Liver (tissue), 9 donors: ENCODE results near the gene EIF4E3. TPM values are rescaled to one million over a fixed set of nuclear protein-coding genes. Genes with fewer than 3 reads are reported as not detected.

Source experiments
- DNase-seq: peaks from one replicate; pipeline ENCODE4 v3.0.0-alpha.2; 2017; ENCODE audit warnings: low spot score
- H3K27ac ChIP-seq, 2 donors: one replicate each; pipeline ENCODE4 v1.7.0; 2013; ENCODE audit warnings: inconsistent platforms in 2 of 2, low read length in 2 of 2, control low read depth in 1 of 2, low read depth in 1 of 2, mild to moderate bottlenecking in 1 of 2
- H3K27me3 ChIP-seq, 4 donors: one replicate each; pipeline versions ENCODE4 v1.6.1 to v1.7.0; 2013; ENCODE audit warnings: low read length in 3 of 4, inconsistent platforms in 1 of 4, mild to moderate bottlenecking in 1 of 4, moderate library complexity in 1 of 4; ENCODE audit not compliant: control insufficient read depth in 4 of 4, insufficient read depth in 4 of 4
- H3K36me3 ChIP-seq, 4 donors: one replicate each; pipeline versions ENCODE4 v1.6.1 to v1.7.0; 2013; ENCODE audit warnings: low read length in 3 of 4, mild to moderate bottlenecking in 3 of 4, low read depth in 1 of 4, moderate library complexity in 1 of 4; ENCODE audit not compliant: control insufficient read depth in 4 of 4, insufficient read depth in 3 of 4
- H3K4me1 ChIP-seq, 4 donors: one replicate each; pipeline versions ENCODE4 v1.6.1 to v1.7.0; 2013; ENCODE audit warnings: low read length in 3 of 4, mild to moderate bottlenecking in 3 of 4, moderate library complexity in 1 of 4; ENCODE audit not compliant: control insufficient read depth in 4 of 4, insufficient read depth in 4 of 4
- H3K4me3 ChIP-seq, 3 donors: one replicate each; pipeline versions ENCODE4 v1.6.1 to v1.7.0; 2013; ENCODE audit warnings: low read length in 3 of 3, control low read depth in 1 of 3, low read depth in 1 of 3, mild to moderate bottlenecking in 1 of 3
- H3K9ac ChIP-seq, 2 donors: one replicate each; pipeline ENCODE4 v1.7.0; 2013; ENCODE audit warnings: low read length in 2 of 2, mild to moderate bottlenecking in 2 of 2, moderate library complexity in 2 of 2, control low read depth in 1 of 2, low read depth in 1 of 2
- H3K9me3 ChIP-seq, 4 donors: one replicate each; pipeline versions ENCODE4 v1.6.1 to v1.7.0; 2013; ENCODE audit warnings: low read length in 3 of 4; ENCODE audit not compliant: control insufficient read depth in 4 of 4
- ATF3 ChIP-seq: IDR thresholded peaks from 2 replicates; pipeline ENCODE4 v1.6.1; 2016; ENCODE audit warnings: antibody characterized with exemption
- CTCF ChIP-seq: fragments of 150-350 bp; IDR thresholded peaks from 2 replicates; pipeline ENCODE4 v1.5.1; 2017; ENCODE audit warnings: improper control_type of control experiment, low read depth, low read length; ENCODE audit not compliant: missing input control
- EGR1 ChIP-seq, 2 donors: IDR thresholded peaks; 2 replicates each; pipeline ENCODE4 v1.6.1; 2016 to 2018; ENCODE audit warnings: antibody characterized with exemption in 2 of 2, low read depth in 2 of 2
- FOXA1 ChIP-seq: IDR thresholded peaks from 2 replicates; pipeline ENCODE4 v1.6.1; 2016; ENCODE audit warnings: antibody characterized with exemption
- FOXA2 ChIP-seq: IDR thresholded peaks from 2 replicates; pipeline ENCODE4 v1.6.1; 2016; ENCODE audit warnings: antibody characterized with exemption
- GABPA ChIP-seq, 2 donors: IDR thresholded peaks in 1 of 2; conservative IDR thresholded peaks in 1 of 2; 2 replicates each; pipeline ENCODE4 v1.6.1; 2016; ENCODE audit warnings: antibody characterized with exemption in 2 of 2, mild to moderate bottlenecking in 1 of 2, moderate library complexity in 1 of 2
- HNF4A ChIP-seq, 2 donors: conservative IDR thresholded peaks; 2 replicates each; pipeline ENCODE4 v1.6.1; 2016; ENCODE audit warnings: antibody characterized with exemption in 2 of 2, mild to moderate bottlenecking in 2 of 2
- HNF4G ChIP-seq: IDR thresholded peaks from 2 replicates; pipeline ENCODE4 v1.6.1; 2016; ENCODE audit warnings: antibody characterized with exemption
- JUND ChIP-seq, 2 donors: IDR thresholded peaks; 2 replicates each; pipeline ENCODE4 v1.6.1; 2016; ENCODE audit warnings: antibody characterized with exemption in 2 of 2
- MAX ChIP-seq: IDR thresholded peaks from 2 replicates; pipeline ENCODE4 v1.6.1; 2016; ENCODE audit warnings: antibody characterized with exemption
- NR2F2 ChIP-seq: IDR thresholded peaks from 2 replicates; pipeline ENCODE4 v1.6.1; 2016; ENCODE audit warnings: antibody characterized with exemption
- RAD21 ChIP-seq, 2 donors: IDR thresholded peaks; 2 replicates each; pipeline ENCODE4 v1.6.1; 2016; ENCODE audit warnings: antibody characterized with exemption in 2 of 2, mild to moderate bottlenecking in 2 of 2
- REST ChIP-seq: IDR thresholded peaks from 2 replicates; pipeline ENCODE4 v1.6.1; 2016; ENCODE audit warnings: antibody characterized with exemption, mild to moderate bottlenecking
- RXRA ChIP-seq, 2 donors: IDR thresholded peaks; 2 replicates each; pipeline ENCODE4 v1.6.1; 2017 to 2018; ENCODE audit warnings: antibody characterized with exemption in 2 of 2, mild to moderate bottlenecking in 1 of 2
- SP1 ChIP-seq: IDR thresholded peaks from 2 replicates; pipeline ENCODE4 v1.6.1; 2018; ENCODE audit warnings: antibody characterized with exemption, mild to moderate bottlenecking
- TAF1 ChIP-seq: conservative IDR thresholded peaks from 2 replicates; pipeline ENCODE4 v1.6.1; 2016; ENCODE audit warnings: antibody characterized with exemption, mild to moderate bottlenecking
- YY1 ChIP-seq: IDR thresholded peaks from 2 replicates; pipeline ENCODE4 v1.6.1; 2016; ENCODE audit warnings: antibody characterized with exemption, mild to moderate bottlenecking
- ZBTB33 ChIP-seq: IDR thresholded peaks from 2 replicates; pipeline ENCODE4 v1.6.1; 2016; ENCODE audit warnings: antibody characterized with exemption
- WGBS: extraction: QIAGEN DNeasy Blood & Tissue Kit; methylation state at CpG from one replicate; pipeline ENCODE4 v1.1.7; 2013; 5-methylcytosine and 5-hydroxymethylcytosine counted together
- polyA plus RNA-seq, 2 donors: library from polyadenylated mRNA; stranded (reverse) in 1 of 2; unstranded in 1 of 2; fragments of 200-250 nt in 1 of 2; fragments of >200 nt in 1 of 2; fragmentation: Nextera tagmentation in 1 of 2; extraction: Ambion mirVana in 1 of 2; gene quantifications; one replicate each; pipeline versions ENCODE4 v1.2.1 to v1.2.3, GENCODE V29; 2013 to 2015
- total RNA-seq, 2 donors: library from RNA; depleted of rRNA; stranded (reverse); fragments of >200 nt; gene quantifications; one replicate each; pipeline ENCODE4 v1.2.3, GENCODE V29; 2014
- donor health status: healthy.
- donor health status: healthy.
- donor health status: healthy.
- donor health status: healthy.
- donor health status: healthy.

The EIF4E3 gene
- total and polyA plus RNA-seq, 4 donors: 1.1 to 4.0 (median 2.6) TPM

GRCh38 chr3:71708476-71709105, 16.6 kb downstream of the EIF4E3 start (continued):
- TF ChIP-seq HNF4A (conservative IDR thresholded peaks at IDR 0.05): no peak

GRCh38 chr3:71707595-71707994, 17.6 kb downstream of the EIF4E3 start:
- no peak overlapping the region for H3K9ac ChIP-seq
- H3K27ac ChIP-seq: no peak overlapping the region
- peaks cover 0 to 4% (median 0%) of the 10 kb centered on the region in 4 donors for H3K36me3 ChIP-seq
- H3K9me3 ChIP-seq: no peaks in the 10 kb centered on the region
- H3K4me1 ChIP-seq: peaks cover 0 to 5% (median 0%) of the 10 kb centered on the region in 4 donors
- TF ChIP-seq SP1: no peak
- H3K27me3 ChIP-seq: no peaks in the 10 kb centered on the region
- DNase-seq: no peak
- no peak overlapping the region for H3K4me3 ChIP-seq
- 87% methylated on average over 5 of the region's 5 CpGs for WGBS

GRCh38 chr3:71705681-71706080, 19.5 kb downstream of the EIF4E3 start:
- peaks cover 0 to 4% (median 0%) of the 10 kb centered on the region in 4 donors for H3K36me3 ChIP-seq

More at GRCh38 chr3:71705681-71706080, 19.5 kb downstream of the EIF4E3 start:
- DNase-seq: no peak
- Histone ChIP-seq H3K4me1 (peaks cover 0 to 5% (median 0%) of the 10 kb centered on the region in 4 donors), H3K27me3 (no peaks in the 10 kb centered on the region), H3K4me3 (no peak overlapping the region), H3K9me3 (no peaks in the 10 kb centered on the region), H3K27ac (no peak overlapping the region), H3K9ac (no peak overlapping the region)
- TF ChIP-seq ATF3 (no peak), FOXA1 (no peak), HNF4G (no peak), RXRA (IDR thresholded peaks at IDR 0.05) (no peak), NR2F2 (no peak), GABPA (IDR thresholded peaks at IDR 0.05 in 1 of 2, conservative IDR thresholded peaks at IDR 0.05 in 1 of 2) (no peak), TAF1 (no peak), ZBTB33 (no peak), SP1 (no peak), HNF4A (conservative IDR thresholded peaks at IDR 0.05) (no peak), FOXA2 (no peak), MAX (no peak), JUND (IDR thresholded peaks at IDR 0.05) (no peak), EGR1 (IDR thresholded peaks at IDR 0.05; ENCODE audit: low read depth in 2 of 2) (no peak), YY1 (no peak), REST (no peak), CTCF (no peak), RAD21 (IDR thresholded peaks at IDR 0.05) (no peak)
- 94% methylated on average over 5 of the region's 5 CpGs for WGBS
